Peyer's patch (tissue), 4 donors: Measurements from ENCODE around the gene MRGPRD. TPM values are rescaled to one million over a fixed set of nuclear protein-coding genes. Genes with fewer than 3 reads are reported as not detected.
A peak's percentile ranks its signal among the peaks of the same experiment; 100 is the strongest.

ENCODE experiments used
- DNase-seq, 3 donors: peaks; one replicate each; pipeline ENCODE4 v3.0.0-alpha.2; 2017 to 2019
- H3K27ac ChIP-seq, 4 donors: fragments of 200-600 bp; sonication (generic); one replicate each; pipeline ENCODE4 v1.5.1; 2016 to 2019
- H3K27me3 ChIP-seq, 2 donors: fragments of 200-600 bp; sonication (generic); one replicate each; pipeline ENCODE4 v1.5.1; 2019
- H3K36me3 ChIP-seq, 3 donors: fragments of 200-600 bp; sonication (generic); one replicate each; pipeline ENCODE4 v1.5.1; 2016 to 2019
- H3K4me1 ChIP-seq, 4 donors: fragments of 200-600 bp; sonication (generic); one replicate each; pipeline ENCODE4 v1.5.1; 2016 to 2019
- H3K4me3 ChIP-seq, 4 donors: fragments of 200-600 bp; sonication (generic); 1 replicate in 3 of 4; 2 replicates in 1 of 4; pipeline ENCODE4 v1.5.1; 2016 to 2019; ENCODE audit warnings: mild to moderate bottlenecking in 1 of 4
- H3K9me3 ChIP-seq, 4 donors: fragments of 200-600 bp; sonication (generic); one replicate each; pipeline ENCODE4 v1.5.1; 2016 to 2019; ENCODE audit warnings: mild to moderate bottlenecking in 1 of 4
- POLR2A ChIP-seq, 2 donors: fragments of 450-650 bp; IDR thresholded peaks; one replicate each; pipeline ENCODE4 v1.5.1; 2017; ENCODE audit warnings: antibody characterized with exemption in 2 of 2, mild to moderate bottlenecking in 2 of 2, moderate library complexity in 2 of 2
- total RNA-seq, 4 donors: library from RNA; depleted of rRNA; stranded (reverse); fragments of >200 nt; gene quantifications; one replicate each; pipeline ENCODE4 v1.1.0, GENCODE V29; 2016
- TF ChIP-seq, protein P1 (sequence below), 6 experiments: fragments of 450-650 bp in 4 of 6; fragments of 200-600 bp in 2 of 6; sonication (generic) in 1 of 6; IDR thresholded peaks; one replicate each; pipeline ENCODE4 v1.5.1; 2017 to 2019; ENCODE audit warnings: antibody characterized with exemption in 6 of 6, mild to moderate bottlenecking in 3 of 6, moderate library complexity in 1 of 6

Gene MRGPRD
- total RNA-seq, 4 donors from 2014 or later, result not detected

DNA sequence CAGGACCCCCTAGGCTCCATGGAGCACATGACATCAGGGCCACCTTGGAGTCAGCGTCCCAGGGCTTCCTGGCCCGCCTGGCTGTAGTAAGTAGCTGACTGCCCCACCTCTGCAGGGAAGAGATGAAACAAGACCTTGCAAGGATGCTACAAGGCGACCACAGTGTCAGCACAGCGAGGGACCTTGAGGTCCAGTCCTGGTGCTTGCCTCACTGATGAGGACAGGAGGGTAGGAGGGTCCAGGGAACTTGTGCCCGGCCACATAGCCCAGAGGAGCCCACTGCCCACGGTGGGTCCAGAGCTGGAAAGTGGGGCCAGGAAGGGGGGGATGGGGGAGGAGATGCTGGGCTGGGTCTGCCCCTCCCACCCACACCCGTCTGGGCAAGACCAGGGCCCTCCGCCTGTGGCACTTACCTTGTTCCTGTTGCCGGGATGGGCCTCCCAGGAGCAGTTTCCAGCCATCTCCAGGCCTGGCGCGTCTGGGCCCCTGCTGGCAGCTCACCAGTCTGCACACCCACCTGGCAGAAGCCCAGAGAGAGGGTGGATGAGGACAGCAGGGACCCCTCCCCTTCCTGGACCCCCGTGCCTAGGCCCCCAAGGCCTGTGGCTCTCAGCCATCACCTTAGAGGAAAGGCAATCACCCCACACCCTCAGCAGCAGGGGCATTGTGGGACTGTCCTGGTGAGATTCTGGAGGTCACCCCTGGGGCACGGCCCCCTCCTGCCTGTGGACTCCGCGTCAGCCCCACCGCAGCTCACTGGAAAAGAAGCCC, 28.8 kb upstream of the MRGPRD start:
- Histone ChIP-seq H3K36me3 (peaks cover 0 to 7% (median 0%) of the 10 kb centered on the region in 3 donors), H3K27me3 (peaks cover 0 to 16% of the 10 kb centered on the region in 2 donors), H3K4me1 (peaks cover 0 to 47% (median 0%) of the 10 kb centered on the region in 4 donors), H3K4me3 (peak overlapping the region in 1 of 4 donors; percentile 57), H3K27ac (peak overlapping the region; percentile 63 to 96 (median 78)), H3K9me3 (no peaks in the 10 kb centered on the region)
- no peak for TF ChIP-seq POLR2A (IDR thresholded peaks at IDR 0.05)
- TF ChIP-seq, protein P1, sequence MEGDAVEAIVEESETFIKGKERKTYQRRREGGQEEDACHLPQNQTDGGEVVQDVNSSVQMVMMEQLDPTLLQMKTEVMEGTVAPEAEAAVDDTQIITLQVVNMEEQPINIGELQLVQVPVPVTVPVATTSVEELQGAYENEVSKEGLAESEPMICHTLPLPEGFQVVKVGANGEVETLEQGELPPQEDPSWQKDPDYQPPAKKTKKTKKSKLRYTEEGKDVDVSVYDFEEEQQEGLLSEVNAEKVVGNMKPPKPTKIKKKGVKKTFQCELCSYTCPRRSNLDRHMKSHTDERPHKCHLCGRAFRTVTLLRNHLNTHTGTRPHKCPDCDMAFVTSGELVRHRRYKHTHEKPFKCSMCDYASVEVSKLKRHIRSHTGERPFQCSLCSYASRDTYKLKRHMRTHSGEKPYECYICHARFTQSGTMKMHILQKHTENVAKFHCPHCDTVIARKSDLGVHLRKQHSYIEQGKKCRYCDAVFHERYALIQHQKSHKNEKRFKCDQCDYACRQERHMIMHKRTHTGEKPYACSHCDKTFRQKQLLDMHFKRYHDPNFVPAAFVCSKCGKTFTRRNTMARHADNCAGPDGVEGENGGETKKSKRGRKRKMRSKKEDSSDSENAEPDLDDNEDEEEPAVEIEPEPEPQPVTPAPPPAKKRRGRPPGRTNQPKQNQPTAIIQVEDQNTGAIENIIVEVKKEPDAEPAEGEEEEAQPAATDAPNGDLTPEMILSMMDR (IDR thresholded peaks at IDR 0.05), result no peak
- peak in 1 of 3 donors; percentile 48 for DNase-seq

DNA sequence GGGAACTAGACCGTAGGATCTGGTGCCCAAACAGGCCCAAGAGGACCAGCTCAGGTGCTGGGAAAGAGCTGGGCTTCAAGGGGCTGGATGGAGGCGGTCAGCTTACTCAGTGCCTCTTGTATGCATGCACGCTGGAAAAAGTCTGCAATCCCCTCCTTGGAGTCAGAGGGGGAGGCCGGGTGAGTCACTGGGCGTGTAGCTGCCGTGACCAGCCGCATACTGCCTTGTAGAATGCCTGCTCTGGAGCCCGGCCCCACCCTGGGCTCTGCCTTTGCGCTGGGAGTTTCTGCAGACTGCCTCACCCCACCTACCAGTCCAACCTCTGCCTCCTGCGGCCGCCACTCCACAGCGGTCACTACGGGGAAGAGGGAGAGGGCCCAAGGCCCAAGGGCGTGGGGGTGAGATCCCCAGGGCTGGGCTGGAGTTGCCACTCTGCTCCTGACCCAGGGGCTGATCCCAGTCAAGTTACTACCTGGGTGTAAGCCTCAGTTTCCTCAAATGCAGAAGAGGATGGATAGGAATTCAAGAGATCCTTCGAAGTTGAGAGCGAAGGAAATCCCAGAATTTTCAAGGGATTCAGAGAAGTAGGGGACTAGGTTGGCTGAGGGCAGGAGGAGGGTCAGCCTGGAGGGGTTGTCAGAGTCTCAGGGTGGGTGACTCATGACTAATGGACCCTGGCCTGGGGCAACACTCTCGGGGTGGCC, 28.1 kb upstream of the MRGPRD start:
- peaks cover 0 to 16% of the 10 kb centered on the region in 2 donors for H3K27me3 ChIP-seq
- TF ChIP-seq POLR2A (IDR thresholded peaks at IDR 0.05), result peak in 1 of 2 donors; percentile 27
- TF ChIP-seq, protein P1 (IDR thresholded peaks at IDR 0.05), result no peak
- peak overlapping the region; percentile 63 to 96 (median 78) for H3K27ac ChIP-seq
- peak overlapping the region in 1 of 4 donors; percentile 57 for H3K4me3 ChIP-seq
- H3K36me3 ChIP-seq, result peaks cover 0 to 7% (median 0%) of the 10 kb centered on the region in 3 donors
- no peaks in the 10 kb centered on the region for H3K9me3 ChIP-seq
- H3K4me1 ChIP-seq, result peaks cover 0 to 46% (median 0%) of the 10 kb centered on the region in 4 donors
- DNase-seq, result peak; percentile 25 to 85 (median 70)

GRCh38 chr11:69007975-69008381, 27.2 kb upstream of the MRGPRD start:
- H3K27ac ChIP-seq, result peak overlapping the region; percentile 59 to 96 (median 78)
- no peak overlapping the region for H3K4me3 ChIP-seq
- no peak for TF ChIP-seq POLR2A (IDR thresholded peaks at IDR 0.05)
- TF ChIP-seq, protein P1 (IDR thresholded peaks at IDR 0.05), result no peak
- peaks cover 0 to 46% (median 0%) of the 10 kb centered on the region in 4 donors for H3K4me1 ChIP-seq
- H3K27me3 ChIP-seq, result peaks cover 0 to 10% of the 10 kb centered on the region in 2 donors
- H3K36me3 ChIP-seq, result peaks cover 0 to 7% (median 0%) of the 10 kb centered on the region in 3 donors
- peak in 1 of 3 donors; percentile 50 for DNase-seq
- no peaks in the 10 kb centered on the region for H3K9me3 ChIP-seq

GRCh38 chr11:69006816-69007215, 26.0 kb upstream of the MRGPRD start:
- H3K4me1 ChIP-seq, result peaks cover 0 to 54% (median 0%) of the 10 kb centered on the region in 4 donors
- peaks cover 0 to 6% of the 10 kb centered on the region in 2 donors for H3K27me3 ChIP-seq
- peaks cover 0 to 7% (median 0%) of the 10 kb centered on the region in 3 donors for H3K36me3 ChIP-seq
- no peak overlapping the region for H3K4me3 ChIP-seq
- DNase-seq, result no peak
- TF ChIP-seq, protein P1 (IDR thresholded peaks at IDR 0.05), result no peak
- no peak for TF ChIP-seq POLR2A (IDR thresholded peaks at IDR 0.05)
- H3K27ac ChIP-seq, result peak overlapping the region in 1 of 4 donors; percentile 96
- no peaks in the 10 kb centered on the region for H3K9me3 ChIP-seq

DNA sequence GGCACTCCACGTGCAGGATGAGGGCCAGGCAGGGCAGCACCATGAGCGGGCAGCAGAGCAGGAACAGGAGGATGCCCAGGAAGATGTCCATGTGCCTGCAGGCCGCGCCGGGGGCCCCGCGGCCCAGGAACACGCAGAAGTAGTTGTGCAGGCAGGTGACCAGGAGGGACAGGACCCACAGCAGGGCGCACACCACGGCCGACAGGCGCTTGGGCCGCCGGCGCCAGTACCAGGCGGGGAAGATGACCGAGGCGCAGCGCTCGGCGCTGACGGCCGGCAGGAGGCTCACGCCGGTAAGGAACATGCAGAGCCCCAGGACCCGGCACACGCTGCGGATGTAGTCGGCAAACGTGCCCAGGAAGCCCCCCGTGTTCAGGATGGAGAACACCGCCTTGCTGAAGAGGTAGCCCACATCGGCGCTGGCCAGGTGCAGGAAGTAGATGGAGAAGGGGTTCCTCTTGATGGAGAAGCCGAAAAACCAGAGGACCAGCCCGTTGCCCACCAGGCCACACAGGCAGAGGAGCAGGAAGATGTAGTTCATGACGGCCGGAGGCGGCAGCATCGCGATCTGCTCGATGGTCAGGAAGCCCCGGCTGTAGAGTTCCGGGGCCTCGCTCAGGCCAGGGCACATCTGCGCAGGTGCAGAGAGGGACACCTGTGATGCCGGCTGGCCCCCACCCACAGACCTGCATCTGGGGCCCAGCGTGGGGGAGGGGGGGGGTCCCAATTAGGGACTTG, 25.0 kb upstream of the MRGPRD start:
- H3K9me3 ChIP-seq, result no peaks in the 10 kb centered on the region
- H3K27ac ChIP-seq, result peak overlapping the region in 1 of 4 donors; percentile 96
- DNase-seq, result peak in 2 of 3 donors; percentile 37 to 41
- no peak for TF ChIP-seq POLR2A (IDR thresholded peaks at IDR 0.05)
- TF ChIP-seq, protein P1 (IDR thresholded peaks at IDR 0.05), result no peak
- H3K4me3 ChIP-seq, result no peak overlapping the region
- H3K4me1 ChIP-seq, result peaks cover 0 to 53% (median 0%) of the 10 kb centered on the region in 4 donors
- H3K27me3 ChIP-seq, result peaks cover 0 to 2% of the 10 kb centered on the region in 2 donors
- peaks cover 0 to 7% (median 0%) of the 10 kb centered on the region in 3 donors for H3K36me3 ChIP-seq
